ENCODE measurements around the gene CROCC2. TPM values are rescaled to one million over a fixed set of nuclear protein-coding genes. Genes with fewer than 3 reads are reported as not detected.

Gene CROCC2
- polyA plus RNA-seq, 2 of the 4 experiments (the other 2 are of a cell fraction), result not detected

DNA sequence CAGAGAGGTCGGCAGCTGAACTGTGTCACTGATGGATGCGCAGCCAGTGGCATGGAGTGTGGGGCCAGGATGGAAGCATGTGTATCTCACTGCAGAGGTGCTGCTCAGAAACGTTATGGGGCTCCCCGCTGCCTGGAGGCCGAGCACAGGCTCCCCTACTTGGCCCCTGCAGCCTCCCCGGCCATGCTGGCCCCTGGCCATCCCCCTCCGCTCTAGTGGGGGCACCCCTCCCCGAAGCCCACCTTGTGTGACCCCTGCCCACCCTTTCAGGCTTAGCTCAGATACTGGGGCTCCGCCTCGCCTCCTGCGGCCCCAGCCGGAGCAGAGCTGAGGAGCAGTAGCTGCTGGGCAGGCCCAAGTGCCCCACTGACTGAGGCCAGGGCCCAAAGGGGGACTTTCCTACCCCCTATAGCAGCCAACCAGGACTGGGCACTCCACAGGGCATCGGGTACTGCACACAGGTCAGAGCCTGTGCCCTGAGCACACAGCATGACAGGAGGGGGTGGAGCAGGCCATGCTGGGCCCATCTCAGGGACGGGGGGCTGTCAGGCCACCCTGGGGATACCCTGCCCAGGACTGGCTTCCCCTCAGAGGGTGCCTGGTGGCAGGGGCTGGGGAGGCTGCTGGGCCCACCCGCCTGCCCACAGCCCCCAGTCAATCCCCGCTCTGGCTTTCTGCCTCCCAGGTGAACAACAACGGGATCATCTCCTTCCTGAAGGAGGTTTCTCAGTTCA, 123.6 kb downstream of the CROCC2 start:
- Histone ChIP-seq H3K27ac (no peak overlapping the region), H3K4me3 (no peak overlapping the region), H3K4me2 (no peak overlapping the region), H3K9me3 (peaks cover 29% of the 10 kb centered on the region), H3K4me1 (no peaks in the 10 kb centered on the region)
- TF ChIP-seq ZNF302 (CRISPR knock-in tag; IDR thresholded peaks at IDR 0.05) (no peak), POLR2AphosphoS2 (conservative IDR thresholded peaks at IDR 0.05; ENCODE audit: low read length) (no peak), RARB (CRISPR knock-in tag; IDR thresholded peaks at IDR 0.05) (no peak), NFE2L2 (conservative IDR thresholded peaks at IDR 0.05; ENCODE audit: low read length) (no peak), RNF2 (IDR thresholded peaks at IDR 0.05; ENCODE audit: borderline replicate concordance, low read depth) (no peak), EP300 (IDR thresholded peaks at IDR 0.05) (no peak), KDM1A (IDR thresholded peaks at IDR 0.05; ENCODE audit: low read depth) (no peak), FOXS1 (CRISPR knock-in tag; IDR thresholded peaks at IDR 0.05) (no peak), ZFP36 (IDR thresholded peaks at IDR 0.05; ENCODE audit: borderline replicate concordance, partially characterized antibody) (no peak), HEYL (CRISPR knock-in tag; IDR thresholded peaks at IDR 0.05) (no peak)
- TF ChIP-seq, protein P1, sequence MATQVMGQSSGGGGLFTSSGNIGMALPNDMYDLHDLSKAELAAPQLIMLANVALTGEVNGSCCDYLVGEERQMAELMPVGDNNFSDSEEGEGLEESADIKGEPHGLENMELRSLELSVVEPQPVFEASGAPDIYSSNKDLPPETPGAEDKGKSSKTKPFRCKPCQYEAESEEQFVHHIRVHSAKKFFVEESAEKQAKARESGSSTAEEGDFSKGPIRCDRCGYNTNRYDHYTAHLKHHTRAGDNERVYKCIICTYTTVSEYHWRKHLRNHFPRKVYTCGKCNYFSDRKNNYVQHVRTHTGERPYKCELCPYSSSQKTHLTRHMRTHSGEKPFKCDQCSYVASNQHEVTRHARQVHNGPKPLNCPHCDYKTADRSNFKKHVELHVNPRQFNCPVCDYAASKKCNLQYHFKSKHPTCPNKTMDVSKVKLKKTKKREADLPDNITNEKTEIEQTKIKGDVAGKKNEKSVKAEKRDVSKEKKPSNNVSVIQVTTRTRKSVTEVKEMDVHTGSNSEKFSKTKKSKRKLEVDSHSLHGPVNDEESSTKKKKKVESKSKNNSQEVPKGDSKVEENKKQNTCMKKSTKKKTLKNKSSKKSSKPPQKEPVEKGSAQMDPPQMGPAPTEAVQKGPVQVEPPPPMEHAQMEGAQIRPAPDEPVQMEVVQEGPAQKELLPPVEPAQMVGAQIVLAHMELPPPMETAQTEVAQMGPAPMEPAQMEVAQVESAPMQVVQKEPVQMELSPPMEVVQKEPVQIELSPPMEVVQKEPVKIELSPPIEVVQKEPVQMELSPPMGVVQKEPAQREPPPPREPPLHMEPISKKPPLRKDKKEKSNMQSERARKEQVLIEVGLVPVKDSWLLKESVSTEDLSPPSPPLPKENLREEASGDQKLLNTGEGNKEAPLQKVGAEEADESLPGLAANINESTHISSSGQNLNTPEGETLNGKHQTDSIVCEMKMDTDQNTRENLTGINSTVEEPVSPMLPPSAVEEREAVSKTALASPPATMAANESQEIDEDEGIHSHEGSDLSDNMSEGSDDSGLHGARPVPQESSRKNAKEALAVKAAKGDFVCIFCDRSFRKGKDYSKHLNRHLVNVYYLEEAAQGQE (IDR thresholded peaks at IDR 0.05), result no peak
- FAIRE-seq (no peak), ATAC-seq (no peak), DNase-seq (ENCODE audit: low read depth in 1 of 2, low spot score in 1 of 2) (no peak)
- 61% methylated on average over 6 of the region's 17 CpGs for WGBS (ENCODE audit: missing lambda C conversion rate)
- ChIA-PET CTCF (no interaction called here), POLR2A (no interaction called here)

DNA sequence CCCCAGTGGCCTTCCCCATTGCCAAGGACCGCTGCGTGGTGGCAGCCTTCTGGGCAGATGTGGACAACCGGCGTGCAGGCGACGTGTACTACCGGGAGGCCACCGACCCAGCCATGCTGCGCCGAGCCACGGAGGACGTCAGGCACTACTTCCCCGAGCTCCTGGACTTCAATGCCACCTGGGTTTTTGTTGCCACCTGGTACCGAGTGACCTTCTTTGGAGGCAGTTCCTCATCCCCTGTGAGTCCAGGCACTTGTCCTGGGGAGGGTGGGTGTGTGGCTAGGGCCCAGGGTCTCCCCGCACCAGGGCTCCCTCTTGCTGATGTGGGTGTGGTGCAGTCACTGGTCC, 124.2 kb downstream of the CROCC2 start:
- FAIRE-seq, result no peak
- CTCF ChIA-PET, result no interaction called here

More for the DNA sequence above, 124.2 kb downstream of the CROCC2 start:
- Histone ChIP-seq H3K4me2 (no peak overlapping the region), H3K4me3 (no peak overlapping the region), H3K9me3 (peaks cover 23% of the 10 kb centered on the region), H3K27ac (no peak overlapping the region), H3K4me1 (no peaks in the 10 kb centered on the region)
- WGBS (ENCODE audit: missing lambda C conversion rate), result 87% methylated on average over 14 of the region's 15 CpGs
- POLR2A ChIA-PET, result no interaction called here
- no peak for TF ChIP-seq SREBF2 (IDR thresholded peaks at IDR 0.05)
- no peak for TF ChIP-seq JUNB (IDR thresholded peaks at IDR 0.05)
- no peak for TF ChIP-seq EP300 (IDR thresholded peaks at IDR 0.05)
- TF ChIP-seq, protein P1 (IDR thresholded peaks at IDR 0.05), result no peak
- no peak for TF ChIP-seq EHF (CRISPR knock-in tag; IDR thresholded peaks at IDR 0.05)
- no peak for TF ChIP-seq FOSB (CRISPR knock-in tag; IDR thresholded peaks at IDR 0.05)
- TF ChIP-seq, protein P2, sequence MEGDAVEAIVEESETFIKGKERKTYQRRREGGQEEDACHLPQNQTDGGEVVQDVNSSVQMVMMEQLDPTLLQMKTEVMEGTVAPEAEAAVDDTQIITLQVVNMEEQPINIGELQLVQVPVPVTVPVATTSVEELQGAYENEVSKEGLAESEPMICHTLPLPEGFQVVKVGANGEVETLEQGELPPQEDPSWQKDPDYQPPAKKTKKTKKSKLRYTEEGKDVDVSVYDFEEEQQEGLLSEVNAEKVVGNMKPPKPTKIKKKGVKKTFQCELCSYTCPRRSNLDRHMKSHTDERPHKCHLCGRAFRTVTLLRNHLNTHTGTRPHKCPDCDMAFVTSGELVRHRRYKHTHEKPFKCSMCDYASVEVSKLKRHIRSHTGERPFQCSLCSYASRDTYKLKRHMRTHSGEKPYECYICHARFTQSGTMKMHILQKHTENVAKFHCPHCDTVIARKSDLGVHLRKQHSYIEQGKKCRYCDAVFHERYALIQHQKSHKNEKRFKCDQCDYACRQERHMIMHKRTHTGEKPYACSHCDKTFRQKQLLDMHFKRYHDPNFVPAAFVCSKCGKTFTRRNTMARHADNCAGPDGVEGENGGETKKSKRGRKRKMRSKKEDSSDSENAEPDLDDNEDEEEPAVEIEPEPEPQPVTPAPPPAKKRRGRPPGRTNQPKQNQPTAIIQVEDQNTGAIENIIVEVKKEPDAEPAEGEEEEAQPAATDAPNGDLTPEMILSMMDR (IDR thresholded peaks at IDR 0.05), result no peak
- TF ChIP-seq CHD4 (IDR thresholded peaks at IDR 0.05; ENCODE audit: borderline replicate concordance), result no peak
- no peak for TF ChIP-seq BHLHE40 (IDR thresholded peaks at IDR 0.05; ENCODE audit: low read depth, low read length)
- no peak for TF ChIP-seq CBX8 (IDR thresholded peaks at IDR 0.05)
- no peak for TF ChIP-seq ESRRA (IDR thresholded peaks at IDR 0.05; ENCODE audit: borderline replicate concordance, low read length)
- no peak for TF ChIP-seq NR3C1 (IDR thresholded peaks at IDR 0.05)
- TF ChIP-seq MYC (IDR thresholded peaks at IDR 0.05; ENCODE audit: borderline replicate concordance, low read length), result no peak
- TF ChIP-seq, protein P3, sequence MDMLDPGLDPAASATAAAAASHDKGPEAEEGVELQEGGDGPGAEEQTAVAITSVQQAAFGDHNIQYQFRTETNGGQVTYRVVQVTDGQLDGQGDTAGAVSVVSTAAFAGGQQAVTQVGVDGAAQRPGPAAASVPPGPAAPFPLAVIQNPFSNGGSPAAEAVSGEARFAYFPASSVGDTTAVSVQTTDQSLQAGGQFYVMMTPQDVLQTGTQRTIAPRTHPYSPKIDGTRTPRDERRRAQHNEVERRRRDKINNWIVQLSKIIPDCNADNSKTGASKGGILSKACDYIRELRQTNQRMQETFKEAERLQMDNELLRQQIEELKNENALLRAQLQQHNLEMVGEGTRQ (IDR thresholded peaks at IDR 0.05), result no peak
- no peak for TF ChIP-seq HEYL (CRISPR knock-in tag; IDR thresholded peaks at IDR 0.05)
- ATAC-seq, result no peak
- DNase-seq (ENCODE audit: low read depth in 1 of 2, low spot score in 1 of 2), result no peak
